ENCODE data around the gene FRG2C.
"Not testable (repeated sequence)": the region's sequence is repeated elsewhere in the genome, so short reads cannot be mapped to it uniquely, and the experiment has no call there.

The FRG2C gene

GRCh38 chr3:75664028-75664427 lies at the start of gene FRG2C:
TSS of gene FRG2C (plus strand) at chr3:75664328. CDS start at chr3:75664380, 52 bp downstream.
- not testable (repeated sequence) for DNase-seq (ENCODE audit: low read depth)

GRCh38 chr3:75618666-75619305 lies 45.3 kb upstream of the FRG2C start:
- peak; percentile 7 for DNase-seq (ENCODE audit: low read depth)

- not testable (repeated sequence) for DNase-seq (ENCODE audit: low read depth)
These were observed 44.6 kb upstream of the FRG2C start for GRCh38 chr3:75619481-75620031.

- not testable (repeated sequence) for DNase-seq (ENCODE audit: low read depth)
These were observed 42.4 kb upstream of the FRG2C start for GRCh38 chr3:75621772-75622171.

- DNase-seq (ENCODE audit: low read depth) = not testable (repeated sequence)
These were observed 40.5 kb upstream of the FRG2C start for GRCh38 chr3:75623656-75624055.

GRCh38 chr3:75630887-75631535 lies 33.1 kb upstream of the FRG2C start:
- DNase-seq (ENCODE audit: low read depth) = not testable (repeated sequence)

GRCh38 chr3:75631541-75631940 lies 32.6 kb upstream of the FRG2C start:
- DNase-seq (ENCODE audit: low read depth) = no peak

GRCh38 chr3:75638947-75639346 lies 25.2 kb upstream of the FRG2C start:
- not testable (repeated sequence) for DNase-seq (ENCODE audit: low read depth)

- peak; percentile 62 for DNase-seq (ENCODE audit: low read depth)
These were observed 23.0 kb upstream of the FRG2C start for GRCh38 chr3:75641107-75641517.

GRCh38 chr3:75643031-75643800 lies 20.9 kb upstream of the FRG2C start:
- peak; percentile 21 for DNase-seq (ENCODE audit: low read depth)

GRCh38 chr3:75645548-75645947 lies 18.6 kb upstream of the FRG2C start:
- DNase-seq (ENCODE audit: low read depth) = not testable (repeated sequence)

- DNase-seq (ENCODE audit: low read depth) = no peak
These were observed 13.9 kb upstream of the FRG2C start for GRCh38 chr3:75650191-75650590.

GRCh38 chr3:75655101-75655904 lies 8.8 kb upstream of the FRG2C start:
- not testable (repeated sequence) for DNase-seq (ENCODE audit: low read depth)

- not testable (repeated sequence) for DNase-seq (ENCODE audit: low read depth)
These were observed 8.2 kb upstream of the FRG2C start for GRCh38 chr3:75655956-75656355.

GRCh38 chr3:75658411-75659107 lies 5.6 kb upstream of the FRG2C start:
- not testable (repeated sequence) for DNase-seq (ENCODE audit: low read depth)

GRCh38 chr3:75659108-75659433 lies 5.1 kb upstream of the FRG2C start:
- not testable (repeated sequence) for DNase-seq (ENCODE audit: low read depth)

- not testable (repeated sequence) for DNase-seq (ENCODE audit: low read depth)
These were observed 1.5 kb downstream of the FRG2C start for GRCh38 chr3:75665626-75666025.

GRCh38 chr3:75667757-75668701 lies 3.9 kb downstream of the FRG2C start:
- not testable (repeated sequence) for DNase-seq (ENCODE audit: low read depth)

GRCh38 chr3:75668759-75669347 lies 4.7 kb downstream of the FRG2C start:
- not testable (repeated sequence) for DNase-seq (ENCODE audit: low read depth)

All from GM04504 (cell line).